HG03460 (cell line): Measurements from ENCODE around the gene RCOR3.
"Not testable (repeated sequence)": the region's sequence is repeated elsewhere in the genome, so short reads cannot be mapped to it uniquely, and the experiment has no call there.

Experiments
- ATAC-seq: cut with Tn5 transposase; IDR thresholded peaks from one replicate; pipeline ENCODE4 v1.9.1; 2021; ENCODE audit not compliant: unreplicated experiment

The RCOR3 gene

GRCh38 chr1:211258756-211259637 lies at the start of gene RCOR3:
TSS of gene RCOR3 (plus strand) at chr1:211259366. CDS start at chr1:211259561, 195 bp downstream.
- ATAC-seq, result peak; percentile 58

- ATAC-seq, result no peak
Measured at GRCh38 chr1:211210052-211210451, 49.1 kb upstream of the RCOR3 start.

- ATAC-seq, result no peak
Measured at GRCh38 chr1:211210965-211211364, 48.2 kb upstream of the RCOR3 start.

GRCh38 chr1:211213702-211214101 lies 45.5 kb upstream of the RCOR3 start:
- no peak for ATAC-seq

GRCh38 chr1:211215577-211215976 lies 43.6 kb upstream of the RCOR3 start:
- ATAC-seq, result no peak

DNA sequence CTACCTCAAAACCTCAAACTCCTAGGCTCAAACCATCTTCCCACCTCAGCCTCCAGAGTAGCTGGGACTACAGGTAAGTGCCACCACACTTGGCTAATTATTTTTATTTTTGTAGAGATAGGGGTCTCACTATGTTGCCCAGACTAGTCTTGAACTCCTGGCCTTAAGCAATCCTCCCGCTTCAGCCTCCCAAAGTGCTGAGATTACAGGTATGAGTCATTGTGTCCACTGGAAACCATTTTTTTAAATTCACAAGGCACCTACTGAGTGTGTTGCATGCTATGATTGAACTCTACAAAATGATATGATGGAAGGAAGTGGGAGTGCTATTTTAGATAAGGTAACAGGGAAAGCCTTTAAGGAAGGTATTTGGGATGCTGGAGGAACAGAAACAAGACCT lies 41.8 kb upstream of the RCOR3 start:
- ATAC-seq, result no peak

DNA sequence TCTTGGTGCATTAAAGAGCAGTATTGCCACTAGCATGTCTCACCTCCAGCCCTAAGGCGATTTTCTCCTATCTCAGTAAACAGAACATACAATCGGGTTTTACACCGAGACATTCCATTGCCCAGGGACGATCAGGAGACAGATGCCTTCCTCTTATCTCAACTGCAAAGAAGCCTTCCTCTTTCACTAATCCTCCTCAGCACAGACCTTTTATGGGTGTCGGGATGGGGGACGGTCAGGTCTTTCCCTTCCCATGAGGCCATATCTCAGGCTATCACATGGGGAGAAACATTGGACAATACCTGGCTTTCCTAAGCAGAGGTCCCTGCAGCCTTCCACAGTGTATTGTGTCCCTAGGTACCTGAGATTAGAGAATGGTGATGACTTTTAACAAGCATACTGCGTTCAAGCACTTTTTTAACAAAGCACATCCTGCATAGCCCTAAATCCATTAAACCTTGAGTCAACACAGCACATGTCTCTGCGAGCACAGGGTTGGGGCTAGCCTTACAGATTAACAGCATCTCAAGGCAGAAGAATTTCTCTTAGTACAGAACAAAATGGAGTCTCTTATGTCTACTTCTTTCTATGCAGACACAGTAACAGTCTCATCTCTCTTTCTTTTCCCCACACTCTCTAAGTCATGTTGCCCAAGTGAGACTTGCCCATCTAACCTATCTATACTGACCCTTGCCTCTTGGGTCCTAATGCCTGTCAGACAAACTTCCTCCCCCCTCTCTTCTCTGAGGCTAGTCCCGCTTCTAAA lies 36.5 kb upstream of the RCOR3 start:
- ATAC-seq, result not testable (repeated sequence)

DNA sequence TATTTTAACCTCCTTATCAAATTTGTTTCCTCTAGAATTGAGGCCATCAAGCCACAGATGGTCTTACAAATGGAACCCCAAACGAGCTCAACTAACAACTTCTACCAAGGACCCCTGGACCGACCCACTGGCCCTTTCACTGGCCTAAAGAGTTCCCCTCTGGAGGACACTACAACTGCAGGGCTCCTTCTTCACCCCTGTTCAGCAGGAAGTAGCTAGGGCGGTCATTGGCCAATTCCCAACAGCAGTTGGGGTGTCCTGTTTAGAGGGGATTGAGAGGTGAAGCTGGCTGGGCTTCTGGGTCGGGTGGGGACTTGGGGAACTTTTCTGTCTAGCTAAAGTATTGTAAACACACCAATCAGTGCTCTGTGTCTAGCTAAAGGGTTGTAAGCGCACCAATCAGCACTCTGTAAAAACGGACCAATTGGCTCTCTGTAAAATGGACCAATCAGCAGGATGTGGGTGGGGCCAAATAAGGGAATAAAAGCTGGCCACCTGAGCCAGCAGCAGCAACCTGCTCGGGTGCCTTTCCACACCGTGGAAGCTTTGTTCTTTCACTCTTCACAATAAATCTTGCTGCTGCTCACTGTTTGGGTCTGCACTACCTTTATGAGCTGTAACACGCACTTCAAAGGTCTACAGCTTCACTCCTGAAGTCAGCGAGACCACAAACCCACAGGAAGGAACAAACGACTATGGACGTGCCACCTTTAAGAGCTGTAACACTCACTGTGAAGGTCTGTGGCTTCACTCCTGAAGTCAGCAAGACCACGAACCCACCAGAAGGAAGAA lies 30.4 kb upstream of the RCOR3 start:
- ATAC-seq, result not testable (repeated sequence)

DNA sequence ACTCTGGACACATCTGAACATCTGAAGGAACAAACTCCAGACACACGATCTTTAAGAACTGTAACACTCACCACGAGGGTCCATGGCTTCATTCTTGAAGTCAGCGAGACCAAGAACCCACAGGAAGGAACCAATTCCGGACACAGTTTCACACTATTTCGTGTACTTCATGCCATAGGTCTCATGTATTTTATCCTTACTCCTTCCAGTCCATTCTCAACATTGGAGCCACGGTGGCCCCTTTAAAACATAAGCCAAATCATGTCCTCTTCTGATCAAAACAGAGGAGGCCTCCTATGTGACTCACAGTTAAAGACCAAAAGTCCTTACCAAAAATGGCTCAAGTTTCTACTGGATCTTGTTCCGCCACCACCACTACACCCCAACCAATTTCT lies 29.8 kb upstream of the RCOR3 start:
- ATAC-seq, result no peak

DNA sequence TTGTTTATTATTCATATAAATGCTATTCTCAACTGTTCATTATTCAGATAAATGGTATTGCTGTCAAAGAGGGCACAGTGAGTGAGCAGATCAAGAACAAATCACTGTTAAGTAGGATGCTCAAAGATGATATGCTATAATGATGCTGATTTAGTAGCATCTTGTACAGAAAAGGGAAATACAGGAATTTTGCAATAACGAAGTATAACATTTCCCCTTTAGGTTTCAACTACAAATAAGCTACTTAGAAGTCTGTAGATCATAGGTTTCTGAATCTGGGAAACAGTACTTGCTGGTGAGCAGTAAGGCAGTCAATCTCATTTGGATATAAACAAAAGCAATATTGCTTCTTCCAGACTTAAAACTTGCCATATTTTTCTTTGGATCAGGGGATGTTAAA lies 27.3 kb upstream of the RCOR3 start:
- no peak for ATAC-seq

DNA sequence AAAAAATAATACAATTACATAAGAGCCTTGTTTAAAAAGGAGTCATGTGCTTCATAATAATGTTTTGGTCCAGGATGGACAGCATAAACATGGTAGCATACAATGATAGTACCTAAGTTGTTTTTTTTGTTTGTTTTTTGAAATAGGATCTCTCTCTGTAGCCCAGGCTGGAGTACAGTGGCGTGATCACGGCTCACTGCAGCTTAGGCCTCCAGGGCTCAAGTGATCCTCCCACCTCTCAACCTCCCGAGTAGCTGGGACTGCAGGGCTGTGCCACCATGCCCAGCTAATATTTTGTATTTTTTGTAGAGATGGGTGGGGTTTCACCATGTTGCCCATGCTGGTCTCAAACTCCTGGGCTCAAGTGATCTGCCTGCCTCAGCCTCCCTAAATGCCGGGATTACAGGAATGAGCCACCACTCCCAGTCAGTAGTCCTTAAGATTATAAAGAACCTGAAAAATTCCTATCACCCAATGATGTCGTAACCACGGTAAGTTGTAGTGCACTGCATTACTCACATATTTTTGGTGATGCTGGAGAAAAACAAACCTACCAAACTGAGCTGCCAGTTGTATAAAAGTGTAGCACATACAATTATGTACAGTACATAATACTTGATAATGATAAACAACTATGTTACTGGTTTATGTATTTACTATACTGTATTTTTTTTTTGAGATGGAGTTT lies 22.4 kb upstream of the RCOR3 start:
- no peak for ATAC-seq

GRCh38 chr1:211237579-211237978 lies 21.6 kb upstream of the RCOR3 start:
- no peak for ATAC-seq

- ATAC-seq, result not testable (repeated sequence)
Measured at GRCh38 chr1:211240567-211240966, 18.6 kb upstream of the RCOR3 start.

- no peak for ATAC-seq
Measured at GRCh38 chr1:211241071-211241470, 18.1 kb upstream of the RCOR3 start.

- not testable (repeated sequence) for ATAC-seq
Measured at GRCh38 chr1:211243639-211244038, 15.5 kb upstream of the RCOR3 start.

DNA sequence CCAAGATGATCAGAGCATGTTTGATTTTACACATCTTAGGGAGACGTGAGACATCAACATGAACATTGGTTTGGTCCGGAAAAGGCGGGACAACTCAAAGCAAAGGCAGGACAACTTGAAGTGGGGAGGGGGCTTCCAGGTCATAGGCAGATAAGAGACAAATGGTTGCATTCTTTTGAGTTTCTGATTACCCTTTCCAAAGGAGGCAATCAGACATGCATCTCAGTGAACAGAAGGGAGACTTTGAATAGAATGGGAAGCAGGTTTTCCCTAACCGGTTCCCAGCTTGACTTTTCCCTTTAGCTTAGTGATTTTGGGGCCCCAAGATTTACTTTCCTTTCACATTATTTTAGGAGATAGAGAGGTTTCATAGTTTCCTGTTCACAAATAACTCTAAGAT lies 12.6 kb upstream of the RCOR3 start:
- not testable (repeated sequence) for ATAC-seq

GRCh38 chr1:211247921-211248320 lies 11.2 kb upstream of the RCOR3 start:
- no peak for ATAC-seq

DNA sequence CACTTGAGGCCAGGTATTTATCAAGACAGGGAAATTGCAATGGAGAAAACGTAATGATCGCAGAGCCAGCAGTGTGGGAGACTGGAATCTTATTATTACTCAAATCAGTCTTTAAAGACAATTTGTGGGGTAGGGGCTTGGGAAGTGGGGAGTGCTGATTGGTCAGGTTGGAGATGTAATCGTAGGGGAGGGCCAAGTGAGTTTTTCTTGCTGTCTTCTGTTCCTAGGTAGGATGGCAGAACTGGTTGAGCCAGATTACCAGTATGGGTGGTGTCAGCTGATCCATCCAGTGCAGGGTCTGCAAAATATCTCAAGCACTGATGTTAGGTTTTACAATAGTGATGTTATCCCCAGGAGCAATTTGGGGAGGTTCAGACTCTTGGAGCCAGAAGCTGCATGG lies 9.6 kb upstream of the RCOR3 start:
- not testable (repeated sequence) for ATAC-seq

DNA sequence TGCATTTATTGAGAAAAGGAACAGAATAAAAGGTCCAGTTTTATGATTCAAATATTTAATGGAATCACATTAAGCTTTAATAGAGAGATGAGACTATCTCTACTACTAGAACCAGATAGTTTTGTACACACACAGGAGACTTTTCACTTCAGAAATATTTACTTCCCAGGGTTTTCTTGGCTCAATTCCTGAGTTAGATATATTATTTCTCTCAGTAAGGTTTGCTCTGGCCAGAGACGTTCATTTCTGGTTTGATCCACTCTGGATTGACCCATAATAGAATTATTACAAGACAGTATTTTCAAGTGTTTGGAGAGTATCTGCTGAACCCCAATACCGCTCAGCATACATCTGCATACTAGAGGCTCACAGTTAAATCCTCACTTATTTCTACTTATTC lies 1.3 kb upstream of the RCOR3 start:
- ATAC-seq, result no peak

GRCh38 chr1:211258310-211258755 lies 833 bp upstream of the RCOR3 start:
- ATAC-seq, result peak; percentile 31
